Transverse colon (tissue), 4 donors: ENCODE measurements around the gene ANKRD53. TPM values are rescaled to one million over a fixed set of nuclear protein-coding genes. Genes with fewer than 3 reads are reported as not detected.
A peak's percentile ranks its signal among the peaks of the same experiment; 100 is the strongest.

Experiments
- DNase-seq: peaks from one replicate; pipeline ENCODE4 v3.0.0-alpha.2; 2019
- H3K27ac ChIP-seq, 4 donors: fragments of 200-600 bp; sonication (generic); 2 replicates each; pipeline ENCODE4 v1.5.1; 2016 to 2018; ENCODE audit warnings: inconsistent platforms in 4 of 4
- H3K27me3 ChIP-seq: fragments of 200-600 bp; sonication (generic); 2 replicates; pipeline ENCODE4 v1.5.1; 2017; ENCODE audit warnings: inconsistent platforms
- H3K36me3 ChIP-seq, 4 donors: fragments of 200-600 bp; sonication (generic); 2 replicates each; pipeline ENCODE4 v1.5.1; 2017 to 2019; ENCODE audit warnings: inconsistent platforms in 4 of 4
- H3K4me1 ChIP-seq, 4 donors: fragments of 200-600 bp; sonication (generic); 2 replicates each; pipeline ENCODE4 v1.5.1; 2017 to 2020; ENCODE audit warnings: inconsistent platforms in 4 of 4
- H3K4me3 ChIP-seq, 4 donors: fragments of 200-600 bp; sonication (generic); 1 replicate in 1 of 4; 2 replicates in 3 of 4; pipeline versions ENCODE4 v1.5.1 to v1.6.1; 2017 to 2019; ENCODE audit warnings: inconsistent platforms in 4 of 4
- H3K9me3 ChIP-seq, 2 donors: fragments of 200-600 bp; sonication (generic); 2 replicates each; pipeline ENCODE4 v1.5.1; 2017 to 2019; ENCODE audit warnings: inconsistent platforms in 2 of 2
- EP300 ChIP-seq: sonication (generic); formaldehyde crosslinking; IDR thresholded peaks from one replicate; pipeline ENCODE4 v1.6.1; 2017; ENCODE audit warnings: antibody characterized with exemption, low read depth
- POLR2A ChIP-seq: fragments of 450-650 bp; IDR thresholded peaks from one replicate; pipeline ENCODE4 v1.6.1; 2016; ENCODE audit warnings: antibody characterized with exemption, mild to moderate bottlenecking, moderate library complexity
- POLR2AphosphoS5 ChIP-seq, 3 donors: sonication (generic); formaldehyde crosslinking; IDR thresholded peaks; one replicate each; pipeline ENCODE4 v1.6.1; 2016; ENCODE audit warnings: antibody characterized with exemption in 3 of 3
- WGBS, 2 donors: methylation state at CpG; one replicate each; pipeline ENCODE4 v1.1.5; 2018; ENCODE audit warnings: low coverage in 1 of 2; 5-methylcytosine and 5-hydroxymethylcytosine counted together
- in situ Hi-C, 4 donors: fragments of 200-750 bp; cut with MboI; loops; one replicate each; pipeline versions ENCODE4 v1.15.0 to v1.15.1; 2017; ENCODE audit warnings: low sequenced_read_pairs in 3 of 4, low pct_ligation_motif_present in 1 of 4, low pct_unique_long_range_greater_than_20kb in 1 of 4
- intact Hi-C: fragments of 100-400 bp; cut with DNase I; formaldehyde crosslinking; loops from one replicate; pipeline ENCODE4 v1.15.1; 2023; ENCODE audit warnings: low total_unique reads
- total RNA-seq, 4 donors: library from RNA; depleted of rRNA; stranded (reverse); fragments of >200 nt; gene quantifications; one replicate each; pipeline ENCODE4 v1.1.0, GENCODE V29; 2016
- TF ChIP-seq, protein P1 (sequence below), 5 experiments: fragments of 200-600 bp in 3 of 5; fragments of 450-650 bp in 2 of 5; sonication (generic) in 3 of 5; IDR thresholded peaks; 1 replicate in 2 of 5; 2 replicates in 3 of 5; pipeline ENCODE4 v1.5.1; 2016 to 2017; ENCODE audit warnings: antibody characterized with exemption in 5 of 5, inconsistent platforms in 3 of 5, mild to moderate bottlenecking in 2 of 5, moderate library complexity in 1 of 5

ANKRD53 gene
- total RNA-seq, 4 donors from 2014 or later: 0.96 to 1.7 TPM; not detected in 2

DNA sequence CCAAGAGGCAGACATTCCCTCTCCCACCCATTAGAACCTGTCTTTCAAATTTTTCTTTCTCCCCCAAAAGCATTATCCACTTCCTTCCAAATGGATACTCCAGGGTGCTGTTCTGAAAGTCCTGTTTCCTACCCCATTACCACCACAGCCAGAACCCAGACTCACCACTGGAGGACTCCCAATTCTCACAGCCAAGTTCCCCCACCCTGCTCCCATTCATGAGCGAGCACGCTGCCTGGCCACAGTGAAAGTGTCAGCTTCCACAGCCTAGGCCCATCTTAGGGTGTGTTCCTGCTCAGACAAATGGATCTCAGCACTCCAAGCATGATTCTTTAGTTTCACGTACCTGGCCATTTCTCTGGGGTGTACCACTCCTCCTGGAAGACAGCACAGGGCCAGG is 3.8 kb upstream of the ANKRD53 start:
- TF ChIP-seq, protein P1, sequence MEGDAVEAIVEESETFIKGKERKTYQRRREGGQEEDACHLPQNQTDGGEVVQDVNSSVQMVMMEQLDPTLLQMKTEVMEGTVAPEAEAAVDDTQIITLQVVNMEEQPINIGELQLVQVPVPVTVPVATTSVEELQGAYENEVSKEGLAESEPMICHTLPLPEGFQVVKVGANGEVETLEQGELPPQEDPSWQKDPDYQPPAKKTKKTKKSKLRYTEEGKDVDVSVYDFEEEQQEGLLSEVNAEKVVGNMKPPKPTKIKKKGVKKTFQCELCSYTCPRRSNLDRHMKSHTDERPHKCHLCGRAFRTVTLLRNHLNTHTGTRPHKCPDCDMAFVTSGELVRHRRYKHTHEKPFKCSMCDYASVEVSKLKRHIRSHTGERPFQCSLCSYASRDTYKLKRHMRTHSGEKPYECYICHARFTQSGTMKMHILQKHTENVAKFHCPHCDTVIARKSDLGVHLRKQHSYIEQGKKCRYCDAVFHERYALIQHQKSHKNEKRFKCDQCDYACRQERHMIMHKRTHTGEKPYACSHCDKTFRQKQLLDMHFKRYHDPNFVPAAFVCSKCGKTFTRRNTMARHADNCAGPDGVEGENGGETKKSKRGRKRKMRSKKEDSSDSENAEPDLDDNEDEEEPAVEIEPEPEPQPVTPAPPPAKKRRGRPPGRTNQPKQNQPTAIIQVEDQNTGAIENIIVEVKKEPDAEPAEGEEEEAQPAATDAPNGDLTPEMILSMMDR (IDR thresholded peaks at IDR 0.05): no peak
- no peak for TF ChIP-seq EP300
- TF ChIP-seq POLR2AphosphoS5 (IDR thresholded peaks at IDR 0.05): no peak
- TF ChIP-seq POLR2A: no peak
- Histone ChIP-seq H3K4me1 (peaks cover 5 to 21% (median 15%) of the 10 kb centered on the region in 4 donors), H3K9me3 (no peaks in the 10 kb centered on the region), H3K27me3 (no peaks in the 10 kb centered on the region), H3K27ac (no peak overlapping the region), H3K4me3 (no peak overlapping the region), H3K36me3 (no peaks in the 10 kb centered on the region)
- in situ Hi-C loops (no loop called here), intact Hi-C loops (no loop called here)
- 96% methylated on average over 3 of the region's 3 CpGs; no CpG with 5 or more reads in 1 of the 2 donors for WGBS, 2 donors
- DNase-seq: no peak

- no peak overlapping the region for H3K27ac ChIP-seq
- H3K9me3 ChIP-seq: no peaks in the 10 kb centered on the region
- no peaks in the 10 kb centered on the region for H3K27me3 ChIP-seq
- peaks cover 5 to 21% (median 15%) of the 10 kb centered on the region in 4 donors for H3K4me1 ChIP-seq
- no peak for DNase-seq
- no peaks in the 10 kb centered on the region for H3K36me3 ChIP-seq
- TF ChIP-seq, protein P1 (IDR thresholded peaks at IDR 0.05): no peak
- TF ChIP-seq POLR2A (no peak), POLR2AphosphoS5 (IDR thresholded peaks at IDR 0.05) (no peak), EP300 (no peak)
- 77 to 82% methylated on average over 2 of the region's 2 CpGs for WGBS, 2 donors
- H3K4me3 ChIP-seq: no peak overlapping the region
- in situ Hi-C loops (no loop called here), intact Hi-C loops (no loop called here)
Observed at GRCh38 chr2:70975237-70975636, 3.2 kb upstream of the ANKRD53 start.

DNA sequence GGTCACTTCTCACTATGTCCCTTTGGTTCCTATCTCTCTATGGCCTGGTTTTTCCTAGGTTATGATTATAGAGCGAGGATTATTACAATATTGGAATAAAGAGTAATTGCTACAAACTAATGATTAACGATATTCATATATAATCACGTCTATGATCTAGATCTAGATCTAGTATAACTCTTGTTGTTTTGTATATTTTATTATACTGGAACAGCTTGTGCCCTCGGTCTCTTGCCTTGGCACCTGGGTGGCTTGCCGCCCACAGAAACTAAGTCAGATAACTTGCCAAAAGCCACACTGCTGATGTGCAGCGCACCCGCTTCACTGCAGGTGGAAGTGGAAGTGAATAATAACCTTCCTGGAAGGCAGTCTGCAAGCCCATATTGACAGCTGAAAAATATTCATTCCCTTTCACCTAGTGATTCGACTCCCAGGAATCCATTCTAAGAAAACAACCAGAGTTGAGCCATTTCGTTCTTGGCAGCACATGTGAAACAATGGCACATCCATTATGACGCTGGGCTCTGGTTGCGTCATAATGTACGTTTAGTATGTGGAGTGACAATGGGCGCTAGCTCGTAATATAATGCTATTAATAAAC is 725 bp upstream of the ANKRD53 start:
- 20 to 32% methylated on average over 14 of the region's 14 CpGs for WGBS, 2 donors
- H3K4me1 ChIP-seq: peaks cover 5 to 21% (median 15%) of the 10 kb centered on the region in 4 donors
- intact Hi-C loops (no loop called here), in situ Hi-C loops (no loop called here)
- H3K27ac ChIP-seq: peak overlapping the region; percentile 79 to 90 (median 86)
- H3K4me3 ChIP-seq: peak overlapping the region in 3 of 4 donors; percentile 35 to 69 (median 48)
- H3K9me3 ChIP-seq: no peaks in the 10 kb centered on the region
- H3K36me3 ChIP-seq: no peaks in the 10 kb centered on the region
- TF ChIP-seq POLR2AphosphoS5 (IDR thresholded peaks at IDR 0.05) (peak in 2 of 3 donors; percentile 39 to 74), POLR2A (no peak), EP300 (no peak)
- peak; percentile 57 for DNase-seq
- no peaks in the 10 kb centered on the region for H3K27me3 ChIP-seq

DNA sequence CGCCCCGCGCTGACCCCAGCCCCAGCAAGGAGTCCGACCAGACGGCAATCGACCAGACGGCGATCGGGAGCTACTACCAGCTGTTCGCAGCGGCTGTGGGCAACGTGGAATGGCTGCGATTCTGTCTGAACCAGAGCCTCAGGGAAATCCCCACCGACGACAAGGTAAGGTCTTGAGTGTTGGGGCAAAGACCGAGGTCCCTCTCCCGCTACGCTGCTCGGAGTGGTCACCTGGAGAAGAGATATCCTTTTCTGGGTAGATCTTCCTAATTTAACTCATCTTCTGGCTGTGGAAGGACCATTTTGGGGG is 704 bp downstream of the ANKRD53 start:
- Histone ChIP-seq H3K27me3 (no peaks in the 10 kb centered on the region), H3K9me3 (no peaks in the 10 kb centered on the region), H3K4me3 (peak overlapping the region in 3 of 4 donors; percentile 31 to 69 (median 48)), H3K27ac (peak overlapping the region; percentile 79 to 90 (median 86)), H3K36me3 (no peaks in the 10 kb centered on the region), H3K4me1 (peaks cover 5 to 21% (median 15%) of the 10 kb centered on the region in 4 donors)
- no peak for DNase-seq
- in situ Hi-C loops: no loop called here
- WGBS, 2 donors: 67 to 87% methylated on average over 4 to 19 of the region's 19 CpGs
- intact Hi-C loops: no loop called here
- TF ChIP-seq POLR2A (no peak), POLR2AphosphoS5 (IDR thresholded peaks at IDR 0.05) (no peak), EP300 (no peak)
- TF ChIP-seq, protein P1 (IDR thresholded peaks at IDR 0.05): no peak

DNA sequence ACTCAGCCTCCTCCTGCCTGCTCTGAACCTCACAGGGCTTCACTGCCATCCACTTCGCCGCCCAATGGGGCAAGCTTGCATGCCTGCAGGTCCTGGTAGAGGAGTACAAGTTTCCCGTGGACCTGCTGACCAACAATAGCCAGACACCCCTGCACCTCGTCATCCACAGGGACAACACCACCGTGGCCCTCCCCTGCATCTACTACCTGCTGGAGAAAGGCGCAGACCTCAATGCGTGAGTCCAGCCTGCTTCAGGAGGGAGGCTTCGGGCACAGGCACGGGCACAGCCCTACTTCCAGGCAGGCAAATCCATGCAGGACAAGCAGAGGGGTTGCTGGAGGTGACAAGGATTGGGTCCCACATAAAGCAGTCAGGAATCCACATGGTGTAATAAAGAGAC is 1.2 kb downstream of the ANKRD53 start:
- WGBS, 2 donors: 93 to 100% methylated on average over 3 to 9 of the region's 9 CpGs
- in situ Hi-C loops (no loop called here), intact Hi-C loops (no loop called here)
- TF ChIP-seq EP300 (no peak), POLR2AphosphoS5 (IDR thresholded peaks at IDR 0.05) (no peak), POLR2A (no peak)
- TF ChIP-seq, protein P1 (IDR thresholded peaks at IDR 0.05): no peak
- no peaks in the 10 kb centered on the region for H3K9me3 ChIP-seq
- peaks cover 5 to 21% (median 15%) of the 10 kb centered on the region in 4 donors for H3K4me1 ChIP-seq
- peak overlapping the region in 2 of 4 donors; percentile 86 to 90 for H3K27ac ChIP-seq
- no peaks in the 10 kb centered on the region for H3K36me3 ChIP-seq
- no peak overlapping the region for H3K4me3 ChIP-seq
- DNase-seq: no peak
- no peaks in the 10 kb centered on the region for H3K27me3 ChIP-seq
